NCI-H2227 (cell line): Measurements from ENCODE around the gene ATP5F1E.

Experiments used
- DNase-seq: peaks from one replicate; lab custom pipeline; 2025; ENCODE audit not compliant: unreplicated experiment; lab: John Stamatoyannopoulos, UW

Gene ATP5F1E

DNA sequence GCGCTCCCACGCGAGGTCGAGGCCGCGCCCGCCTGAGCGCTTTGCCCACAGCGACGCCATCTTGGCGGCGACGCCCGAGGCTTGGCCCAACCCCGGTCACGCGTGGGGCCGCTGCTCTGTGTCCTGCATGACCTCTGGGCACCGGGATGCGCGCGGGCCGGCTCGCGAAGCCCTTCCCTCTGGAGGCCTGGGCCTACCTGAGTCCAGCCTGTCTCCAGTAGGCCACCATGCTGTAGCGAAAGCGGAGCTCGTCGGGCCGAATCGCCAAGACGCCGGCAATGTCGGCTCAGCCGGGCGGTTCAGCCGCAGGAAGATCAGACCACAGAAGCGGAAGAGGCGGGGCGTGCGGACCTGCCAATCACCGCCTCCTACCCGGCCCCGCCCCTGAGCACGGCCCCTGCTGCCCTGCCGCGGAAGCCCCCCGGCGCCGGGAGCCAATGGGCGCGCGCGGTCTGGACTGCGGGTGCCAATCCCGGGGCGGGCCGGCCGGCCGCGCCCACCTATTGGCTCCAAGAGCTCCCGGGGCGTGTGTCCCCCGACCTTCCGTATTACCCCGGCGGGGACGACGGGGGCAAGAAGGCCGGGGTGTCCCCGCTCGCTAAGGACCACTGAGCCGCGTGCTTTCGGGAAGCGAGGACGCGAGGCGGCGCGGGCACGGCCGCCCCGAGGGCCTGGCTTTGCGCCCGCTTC lies at the start of gene ATP5F1E:
Gene ATP5F1E, minus strand, starts transcription at position 313 of the 690 bp plus-strand sequence. Its CDS starts 84 bp downstream, at position 229.
- peak; percentile 98 for DNase-seq

GRCh38 chr20:59081036-59081435 lies 48.9 kb upstream of the ATP5F1E start:
- DNase-seq = no peak

DNA sequence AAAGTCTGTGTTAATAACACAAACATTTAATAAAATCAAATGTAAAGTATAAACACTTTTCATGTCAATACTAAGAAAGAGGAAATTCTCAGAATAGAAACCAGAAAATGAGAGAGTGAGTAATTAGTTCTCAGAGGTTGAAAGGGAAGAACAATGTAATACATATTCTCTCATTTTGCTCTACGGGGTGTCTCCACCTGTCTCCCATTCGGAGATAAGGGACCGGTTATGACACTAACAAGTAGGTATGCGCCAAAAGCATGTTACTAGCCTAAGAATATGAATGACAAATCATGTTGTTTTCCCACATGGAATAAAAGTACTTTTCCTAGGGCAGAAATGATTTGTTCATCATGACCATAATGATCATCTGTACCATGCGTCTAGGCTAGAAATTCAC lies 46.1 kb upstream of the ATP5F1E start:
- DNase-seq = no peak

DNA sequence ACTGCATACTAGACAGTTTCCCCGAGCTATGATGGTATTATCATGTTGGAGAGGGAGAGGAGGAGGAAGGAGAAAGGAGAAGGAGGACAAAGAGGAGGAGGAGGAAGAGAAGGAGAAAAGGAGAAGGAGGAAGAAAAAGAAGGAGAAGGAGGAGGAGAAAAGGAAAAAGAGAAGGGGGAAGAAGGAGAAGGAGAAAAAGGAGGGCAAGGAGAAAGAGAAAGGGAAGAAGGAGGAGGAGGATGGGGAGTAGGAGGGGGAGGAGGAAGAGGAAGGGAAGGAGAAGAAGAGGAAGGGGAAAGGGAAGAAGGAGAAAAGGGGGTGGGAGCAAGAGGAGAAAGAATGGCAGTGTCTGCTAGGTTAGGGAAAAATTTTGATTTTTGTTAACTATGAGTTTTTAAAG lies 45.6 kb upstream of the ATP5F1E start:
- DNase-seq = no peak

GRCh38 chr20:59075934-59076508 lies 43.9 kb upstream of the ATP5F1E start:
- no peak for DNase-seq

DNA sequence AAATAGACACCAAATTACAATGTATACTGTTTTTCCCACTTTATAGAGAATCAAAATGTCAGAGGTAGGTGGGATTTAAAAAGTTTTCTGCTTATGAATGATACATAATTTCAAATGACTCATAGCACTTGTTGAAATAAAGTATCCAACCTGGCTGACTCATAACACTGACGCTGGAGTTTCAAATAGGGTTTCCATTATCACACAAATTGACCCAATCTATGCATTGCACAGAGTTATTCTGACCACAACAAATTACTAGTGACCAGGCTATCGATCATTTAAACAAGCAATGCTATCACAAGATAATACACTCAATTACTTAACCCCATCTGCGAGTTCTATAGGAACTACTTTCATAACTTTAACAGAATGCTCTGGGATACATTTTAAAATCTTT lies 42.3 kb upstream of the ATP5F1E start:
- no peak for DNase-seq

DNA sequence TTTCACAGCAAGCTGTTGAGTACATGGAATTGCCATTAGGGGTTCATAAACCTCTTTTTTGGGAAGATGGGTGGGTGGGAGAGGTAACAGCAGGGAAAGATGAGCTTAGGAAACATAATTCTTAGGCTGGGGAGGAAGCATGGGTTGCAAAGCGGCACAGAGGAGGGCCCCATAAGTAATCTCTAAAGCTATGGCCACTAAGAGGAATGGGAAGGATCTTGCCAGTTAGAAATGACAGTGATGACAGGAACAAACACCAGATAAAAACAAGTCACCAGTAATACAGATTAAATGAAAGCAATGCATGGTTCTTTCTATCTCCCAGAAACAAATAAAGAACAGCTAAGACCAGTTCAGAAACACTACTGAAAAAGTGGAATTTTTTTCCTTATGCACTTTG lies 41.4 kb upstream of the ATP5F1E start:
- no peak for DNase-seq

DNA sequence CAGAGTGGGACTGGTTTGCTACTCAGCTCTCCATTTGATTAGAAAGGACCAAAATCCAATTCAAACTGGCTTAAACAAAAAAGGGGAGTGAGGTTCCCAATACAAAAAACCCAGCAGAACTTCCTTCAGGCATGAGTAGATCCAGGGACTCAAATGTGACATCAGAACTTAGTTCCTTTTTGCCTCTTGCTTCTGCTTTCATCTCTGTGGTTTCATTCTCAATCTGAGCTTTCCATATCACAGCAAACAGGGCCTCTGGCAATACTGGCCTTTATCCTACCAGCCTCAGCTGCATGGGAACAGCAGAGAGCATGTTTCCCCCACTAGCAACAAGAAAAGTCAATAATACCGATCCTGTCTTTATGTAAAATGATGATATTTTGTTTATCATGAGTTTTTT lies 39.1 kb upstream of the ATP5F1E start:
- DNase-seq = no peak

DNA sequence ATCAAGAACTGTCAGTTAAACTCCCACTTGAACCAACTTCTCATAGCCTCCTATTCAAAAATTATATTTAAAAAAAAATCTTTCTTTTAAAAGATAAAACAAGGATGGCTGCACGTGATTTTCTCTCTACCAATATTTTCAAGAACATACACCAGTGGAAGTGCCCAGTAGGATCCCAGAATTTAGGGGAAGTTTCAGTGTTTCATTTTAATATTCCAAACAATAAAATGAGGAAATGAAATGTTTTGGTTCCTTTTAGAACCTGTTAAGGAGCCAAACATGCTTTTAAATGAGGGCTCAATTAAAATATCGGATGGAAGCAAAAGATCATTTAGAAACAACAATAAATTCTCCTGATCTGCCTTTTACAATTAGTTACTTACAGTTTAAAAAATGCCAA lies 36.9 kb upstream of the ATP5F1E start:
- no peak for DNase-seq

GRCh38 chr20:59068534-59068933 lies 36.4 kb upstream of the ATP5F1E start:
- no peak for DNase-seq

DNA sequence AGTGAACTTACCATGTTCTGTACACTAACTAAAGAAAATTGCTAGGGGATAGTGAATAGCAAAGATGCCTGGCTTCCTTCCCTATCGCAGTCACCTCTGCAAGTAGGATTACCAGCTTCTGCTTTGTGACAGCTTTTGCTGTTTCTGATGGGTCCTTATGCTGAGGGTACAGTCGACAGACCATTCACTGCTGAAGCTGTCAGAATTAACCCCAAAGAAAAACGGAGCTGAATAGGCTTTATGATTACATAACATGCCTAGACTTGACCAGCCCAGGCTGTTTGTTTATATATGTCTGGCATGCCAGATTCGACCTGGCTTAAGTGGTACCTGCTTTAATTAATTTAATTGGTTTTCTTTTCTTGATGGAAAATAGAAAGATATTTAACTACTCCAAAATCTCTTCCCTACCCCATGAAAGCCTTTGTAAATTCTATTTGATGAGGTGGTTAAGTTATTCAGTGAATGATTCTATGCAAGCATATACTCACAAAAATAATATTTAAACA lies 32.1 kb upstream of the ATP5F1E start:
- peak; percentile 36 for DNase-seq

DNA sequence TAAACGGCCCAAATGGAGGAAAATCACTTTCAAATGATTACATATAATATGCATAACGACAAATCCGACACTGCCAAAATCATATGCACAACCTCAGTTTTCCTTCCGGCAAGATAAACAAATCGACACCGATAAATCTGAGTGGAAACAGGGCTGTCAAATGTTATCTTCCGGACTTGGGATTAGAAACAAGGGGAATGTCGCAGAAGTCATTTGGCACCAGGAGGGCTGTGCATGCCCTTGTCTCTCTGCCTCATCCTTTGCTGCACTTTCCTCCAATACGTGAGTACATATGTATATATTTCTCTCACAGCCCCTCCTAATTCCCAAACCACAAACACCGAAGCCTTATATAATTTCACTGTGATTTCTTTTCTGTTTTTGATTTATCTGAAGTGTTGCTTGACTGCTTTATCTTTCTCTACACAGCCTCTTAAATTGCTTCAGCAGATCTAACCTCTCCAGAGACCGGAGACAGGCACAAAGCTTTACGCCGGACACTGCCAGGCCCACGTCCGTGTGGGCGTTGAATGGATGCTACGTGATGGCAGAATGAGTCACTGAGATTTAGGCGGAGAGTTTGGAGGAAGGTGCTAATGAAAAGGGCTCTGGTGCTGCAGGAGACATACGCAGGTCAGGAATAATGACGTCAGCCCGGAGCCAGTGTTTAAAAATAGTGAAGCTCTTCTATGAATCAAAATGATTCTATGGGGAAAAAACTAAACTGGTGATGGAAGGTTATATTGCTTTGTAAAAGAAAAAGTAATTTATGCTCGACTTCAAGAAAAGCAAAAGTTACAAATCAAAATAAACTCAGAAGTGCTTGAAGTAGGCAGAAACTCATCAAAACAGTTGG lies 31.5 kb upstream of the ATP5F1E start:
- peak; percentile 70 for DNase-seq

DNA sequence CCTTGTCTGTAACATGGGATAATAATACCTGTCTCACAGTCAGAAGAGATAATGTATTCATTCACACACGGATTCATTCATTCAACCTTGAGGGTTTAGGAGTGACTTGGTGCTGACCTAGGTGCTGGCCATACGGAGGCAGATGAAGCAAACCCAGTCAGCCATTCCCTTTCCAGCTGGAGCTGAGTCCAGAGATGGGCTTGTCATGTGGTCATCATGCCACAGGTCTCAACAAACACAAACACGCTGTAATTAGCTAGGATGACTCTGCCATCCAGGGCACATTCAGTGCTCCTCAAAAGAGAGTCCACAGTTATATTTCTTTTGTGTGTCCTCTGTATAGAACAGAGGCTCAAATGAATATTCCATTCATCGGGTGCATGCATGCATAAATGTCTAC lies 29.9 kb upstream of the ATP5F1E start:
- no peak for DNase-seq

GRCh38 chr20:59055302-59055701 lies 23.2 kb upstream of the ATP5F1E start:
- DNase-seq = no peak

- no peak for DNase-seq
Observed at GRCh38 chr20:59051666-59052185, 19.6 kb upstream of the ATP5F1E start.

DNA sequence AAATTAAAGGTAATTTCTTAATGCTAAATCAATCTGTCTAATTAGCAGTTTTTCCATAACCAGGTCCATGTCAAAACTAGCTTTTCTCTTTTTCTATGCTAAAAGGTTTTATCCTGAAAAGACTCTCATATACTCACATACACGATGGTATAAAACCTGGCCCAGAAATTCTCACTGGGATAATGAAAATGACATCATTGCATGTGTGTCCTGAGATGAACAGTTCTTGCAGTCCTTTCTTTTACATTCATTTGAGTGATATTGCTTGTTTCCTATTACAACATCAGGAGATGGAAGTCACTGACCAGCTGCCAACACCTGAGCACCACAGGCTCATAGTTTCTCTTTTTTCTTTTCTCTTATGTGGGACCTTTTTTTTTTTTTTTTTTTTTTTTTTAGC lies 18.3 kb upstream of the ATP5F1E start:
- no peak for DNase-seq

GRCh38 chr20:59048681-59049030 lies 16.5 kb upstream of the ATP5F1E start:
- DNase-seq = no peak

DNA sequence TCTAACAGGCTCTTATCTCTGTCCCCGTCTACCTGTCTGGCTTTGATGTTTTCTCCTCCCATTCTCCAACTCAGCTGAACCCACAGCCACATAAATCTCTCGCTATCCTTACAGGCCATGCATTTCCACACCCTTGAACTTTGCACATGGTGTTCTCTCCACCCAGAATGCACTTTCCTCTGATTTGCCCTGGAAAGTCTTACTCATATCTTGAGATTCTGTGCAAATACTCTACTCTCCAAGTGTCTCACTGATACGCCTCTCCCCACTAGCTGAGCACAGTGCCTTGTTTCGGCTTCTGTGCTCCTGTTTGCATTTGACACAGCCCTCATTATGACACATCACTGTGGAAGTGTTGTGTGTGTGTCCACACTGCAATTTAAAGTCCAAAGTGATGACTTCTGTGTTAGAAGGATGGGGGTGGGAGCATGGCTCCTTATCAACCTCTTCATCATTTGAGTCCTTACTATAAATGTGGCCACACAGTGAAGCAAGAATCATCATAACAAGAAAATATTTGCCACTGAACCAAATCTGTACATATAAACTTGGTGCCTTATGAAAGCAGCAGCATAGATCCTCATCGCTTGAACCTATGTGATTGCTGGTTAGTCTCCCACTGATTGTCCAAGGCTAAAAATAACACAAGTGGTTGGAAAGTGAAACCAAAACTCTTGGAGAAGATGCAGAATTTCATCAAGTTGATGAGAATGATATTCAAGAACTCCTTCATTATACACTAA lies 16.0 kb upstream of the ATP5F1E start:
- DNase-seq = no peak

DNA sequence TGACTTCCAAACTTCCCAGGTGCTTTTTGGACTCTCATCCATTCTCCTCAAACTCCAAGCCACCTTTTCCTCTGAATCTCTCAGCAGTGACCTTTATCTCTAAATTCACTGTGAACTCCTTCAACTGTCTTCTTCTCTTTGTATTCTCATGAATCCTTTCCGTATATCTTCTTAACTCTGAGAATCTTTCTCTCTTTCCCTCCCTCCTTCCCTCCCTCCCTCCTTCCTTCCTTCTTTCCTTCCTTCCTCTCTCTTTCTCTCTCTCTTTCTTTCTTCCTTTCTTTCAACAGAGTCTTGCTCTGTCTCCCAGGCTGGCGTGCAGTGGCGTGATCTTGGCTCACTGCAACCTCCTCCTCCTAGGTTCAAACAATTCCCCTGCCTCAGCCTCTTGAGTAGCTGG lies 14.7 kb upstream of the ATP5F1E start:
- no peak for DNase-seq

- no peak for DNase-seq
Observed at GRCh38 chr20:59044796-59045195, 12.7 kb upstream of the ATP5F1E start.

DNA sequence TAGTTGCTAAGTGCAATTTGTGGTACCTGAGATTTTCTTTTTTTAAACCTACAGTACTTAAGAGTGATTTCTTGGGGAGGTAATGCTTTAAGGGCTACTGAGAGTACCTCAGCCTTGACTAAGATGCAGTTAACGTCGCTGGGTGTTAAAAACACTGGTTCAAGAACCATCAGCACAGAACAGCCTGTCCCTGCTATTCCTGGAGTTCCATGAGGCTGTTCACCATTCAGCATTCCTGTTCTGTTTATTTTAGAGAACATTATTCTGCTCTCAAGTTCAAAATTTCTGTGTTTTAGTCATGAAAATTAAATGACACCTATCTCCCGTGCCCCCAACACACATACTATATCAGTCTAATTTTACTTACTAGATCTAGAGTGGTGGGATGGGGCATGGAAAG lies 12.2 kb upstream of the ATP5F1E start:
- no peak for DNase-seq
